Epithelial cell of esophagus (primary cell): ENCODE data around the gene PPFIA1.

Experiments
- DNase-seq: peaks from one replicate; pipeline ENCODE4 v3.0.0; 2010; ENCODE audit warnings: low read depth
- H3K4me3 ChIP-seq: 2 replicates; pipeline ENCODE4 v1.5.1; 2011; ENCODE audit warnings: mild to moderate bottlenecking, low read length, control low read depth
- CTCF ChIP-seq: IDR thresholded peaks from 2 replicates; pipeline ENCODE4 v1.5.1; 2011; ENCODE audit warnings: low read depth, mild to moderate bottlenecking, low read length, control low read depth, inconsistent platforms; ENCODE audit not compliant: insufficient read depth; ENCODE audit errors: missing control alignments

The PPFIA1 gene

GRCh38 chr11:70409871-70410270 lies 139.4 kb downstream of the PPFIA1 start:
- no peak overlapping the region for H3K4me3 ChIP-seq
- no peak for TF ChIP-seq CTCF
- no peak for DNase-seq

GRCh38 chr11:70410276-70411205 lies 140.1 kb downstream of the PPFIA1 start:
- no peak overlapping the region for H3K4me3 ChIP-seq
- no peak for DNase-seq
- TF ChIP-seq CTCF: no peak

- no peak overlapping the region for H3K4me3 ChIP-seq
- no peak for TF ChIP-seq CTCF
- no peak for DNase-seq
Measured at GRCh38 chr11:70411713-70412452, 141.4 kb downstream of the PPFIA1 start.

- no peak for DNase-seq
- no peak for TF ChIP-seq CTCF
- H3K4me3 ChIP-seq: no peak overlapping the region
Measured at GRCh38 chr11:70413151-70413550, 142.7 kb downstream of the PPFIA1 start.

GRCh38 chr11:70414341-70415100 lies 144.0 kb downstream of the PPFIA1 start:
- TF ChIP-seq CTCF: no peak
- no peak for DNase-seq
- H3K4me3 ChIP-seq: no peak overlapping the region

- DNase-seq: no peak
- TF ChIP-seq CTCF: no peak
- H3K4me3 ChIP-seq: no peak overlapping the region
Measured at GRCh38 chr11:70415191-70415590, 144.7 kb downstream of the PPFIA1 start.
